ENCODE measurements around the gene GNG7.
"Not testable (repeated sequence)": the region's sequence is repeated elsewhere in the genome, so short reads cannot be mapped to it uniquely, and the experiment has no call there.

GNG7 gene

GRCh38 chr19:2714531-2715269 is 12.2 kb upstream of the GNG7 start:
- no peak for TF ChIP-seq Cebpa-rat (IDR thresholded peaks at IDR 0.05)
- no peak overlapping the region for H3K9ac ChIP-seq

GRCh38 chr19:2714102-2714501 is 11.6 kb upstream of the GNG7 start:
- H3K4me2 ChIP-seq, H3K4me3 ChIP-seq, H3K27me3 ChIP-seq, H3K9ac ChIP-seq, H3K27ac ChIP-seq: not testable (repeated sequence)
- Histone ChIP-seq H4K20me1 (peaks cover 37% of the 10 kb centered on the region), H3K36me3 (peaks cover 37% of the 10 kb centered on the region), H3K4me1 (peaks cover 42% of the 10 kb centered on the region), H3K9me3 (peaks cover 22% of the 10 kb centered on the region)

More at GRCh38 chr19:2714531-2715269, 12.2 kb upstream of the GNG7 start:
- Histone ChIP-seq H4K20me1 (peaks cover 41% of the 10 kb centered on the region), H3K27ac (no peak overlapping the region), H3K9me3 (peaks cover 22% of the 10 kb centered on the region), H3K4me3 (no peak overlapping the region), H3K36me3 (peaks cover 37% of the 10 kb centered on the region), H3K27me3 (no peaks in the 10 kb centered on the region), H3K4me2 (no peak overlapping the region), H3K4me1 (peaks cover 40% of the 10 kb centered on the region)

GRCh38 chr19:2713170-2713569 is 10.7 kb upstream of the GNG7 start:
- H3K27ac ChIP-seq, H3K27me3 ChIP-seq, H3K9ac ChIP-seq, H3K4me2 ChIP-seq, H3K4me3 ChIP-seq: not testable (repeated sequence)
- Histone ChIP-seq H4K20me1 (peaks cover 28% of the 10 kb centered on the region), H3K9me3 (peaks cover 22% of the 10 kb centered on the region), H3K4me1 (peaks cover 41% of the 10 kb centered on the region), H3K36me3 (peaks cover 34% of the 10 kb centered on the region)

GRCh38 chr19:2711875-2712205 is 9.3 kb upstream of the GNG7 start:
- Histone ChIP-seq H3K9me3 (peaks cover 22% of the 10 kb centered on the region), H3K36me3 (peaks cover 22% of the 10 kb centered on the region), H3K27me3 (no peaks in the 10 kb centered on the region), H4K20me1 (peaks cover 20% of the 10 kb centered on the region), H3K4me3 (0 out of 2 replicates have a peak overlapping the region, but pooled peaks have one; percentile 50), H3K27ac (no peak overlapping the region), H3K4me1 (peaks cover 41% of the 10 kb centered on the region), H3K4me2 (peak overlapping the region; percentile 88), H3K9ac (0 out of 2 replicates have a peak overlapping the region, but pooled peaks have one; percentile 44)
- no peak for TF ChIP-seq Cebpa-rat (IDR thresholded peaks at IDR 0.05)

- H4K20me1 ChIP-seq: peaks cover 20% of the 10 kb centered on the region
- H3K9ac ChIP-seq: peak overlapping the region; percentile 44; the same call in 1 of the 2 replicates
- H3K36me3 ChIP-seq: peaks cover 17% of the 10 kb centered on the region
- peak overlapping the region; percentile 53 for H3K27ac ChIP-seq
- H3K4me2 ChIP-seq: peak overlapping the region; percentile 88
- no peaks in the 10 kb centered on the region for H3K27me3 ChIP-seq
- TF ChIP-seq Cebpa-rat (IDR thresholded peaks at IDR 0.05): no peak; the same call in 1 of the 2 replicates
- H3K4me3 ChIP-seq: peak overlapping the region; percentile 50
- peaks cover 17% of the 10 kb centered on the region for H3K9me3 ChIP-seq
- peaks cover 41% of the 10 kb centered on the region for H3K4me1 ChIP-seq
Observed at GRCh38 chr19:2711172-2711874, 8.8 kb upstream of the GNG7 start.

GRCh38 chr19:2706251-2706650 is 3.8 kb upstream of the GNG7 start:
- no peak for TF ChIP-seq Cebpa-rat (IDR thresholded peaks at IDR 0.05)
- H3K4me1 ChIP-seq: peaks cover 34% of the 10 kb centered on the region
- peaks cover 8% of the 10 kb centered on the region; the same call in 1 of the 2 replicates for H4K20me1 ChIP-seq
- H3K9me3 ChIP-seq: no peaks in the 10 kb centered on the region
- H3K9ac ChIP-seq: no peak overlapping the region
- no peak overlapping the region for H3K27ac ChIP-seq
- no peaks in the 10 kb centered on the region for H3K36me3 ChIP-seq
- no peaks in the 10 kb centered on the region for H3K27me3 ChIP-seq
- H3K4me2 ChIP-seq: no peak overlapping the region
- no peak overlapping the region for H3K4me3 ChIP-seq

- Histone ChIP-seq H3K4me1 (peaks cover 37% of the 10 kb centered on the region), H3K9ac (no peak overlapping the region), H3K27me3 (no peaks in the 10 kb centered on the region), H3K9me3 (no peaks in the 10 kb centered on the region), H3K27ac (no peak overlapping the region), H3K36me3 (no peaks in the 10 kb centered on the region), H4K20me1 (no peaks in the 10 kb centered on the region), H3K4me2 (no peak overlapping the region), H3K4me3 (no peak overlapping the region)
- no peak for TF ChIP-seq Cebpa-rat (IDR thresholded peaks at IDR 0.05)
Observed at GRCh38 chr19:2703691-2704216, 1.3 kb upstream of the GNG7 start.

- Histone ChIP-seq H3K27me3 (no peaks in the 10 kb centered on the region), H3K4me2 (peak overlapping the region; percentile 58), H3K27ac (no peak overlapping the region), H4K20me1 (no peaks in the 10 kb centered on the region), H3K4me3 (no peak overlapping the region), H3K36me3 (no peaks in the 10 kb centered on the region), H3K9ac (no peak overlapping the region), H3K9me3 (no peaks in the 10 kb centered on the region), H3K4me1 (peaks cover 44% of the 10 kb centered on the region)
- no peak for TF ChIP-seq Cebpa-rat (IDR thresholded peaks at IDR 0.05)
Observed at GRCh38 chr19:2703077-2703437, 563 bp upstream of the GNG7 start.

- Histone ChIP-seq H4K20me1 (no peaks in the 10 kb centered on the region), H3K4me1 (peaks cover 59% of the 10 kb centered on the region), H3K27me3 (no peaks in the 10 kb centered on the region), H3K9ac (peak overlapping the region; percentile 81), H3K4me2 (peak overlapping the region; percentile 98), H3K27ac (peak overlapping the region; percentile 99), H3K36me3 (no peaks in the 10 kb centered on the region), H3K4me3 (peak overlapping the region; percentile 78), H3K9me3 (no peaks in the 10 kb centered on the region)
- no peak for TF ChIP-seq Cebpa-rat (IDR thresholded peaks at IDR 0.05)
Observed at GRCh38 chr19:2701361-2702169, 929 bp downstream of the GNG7 start.
